ENCODE results near the gene HRAS.
A peak's percentile ranks its signal among the peaks of the same experiment; 100 is the strongest.

Gene HRAS

DNA sequence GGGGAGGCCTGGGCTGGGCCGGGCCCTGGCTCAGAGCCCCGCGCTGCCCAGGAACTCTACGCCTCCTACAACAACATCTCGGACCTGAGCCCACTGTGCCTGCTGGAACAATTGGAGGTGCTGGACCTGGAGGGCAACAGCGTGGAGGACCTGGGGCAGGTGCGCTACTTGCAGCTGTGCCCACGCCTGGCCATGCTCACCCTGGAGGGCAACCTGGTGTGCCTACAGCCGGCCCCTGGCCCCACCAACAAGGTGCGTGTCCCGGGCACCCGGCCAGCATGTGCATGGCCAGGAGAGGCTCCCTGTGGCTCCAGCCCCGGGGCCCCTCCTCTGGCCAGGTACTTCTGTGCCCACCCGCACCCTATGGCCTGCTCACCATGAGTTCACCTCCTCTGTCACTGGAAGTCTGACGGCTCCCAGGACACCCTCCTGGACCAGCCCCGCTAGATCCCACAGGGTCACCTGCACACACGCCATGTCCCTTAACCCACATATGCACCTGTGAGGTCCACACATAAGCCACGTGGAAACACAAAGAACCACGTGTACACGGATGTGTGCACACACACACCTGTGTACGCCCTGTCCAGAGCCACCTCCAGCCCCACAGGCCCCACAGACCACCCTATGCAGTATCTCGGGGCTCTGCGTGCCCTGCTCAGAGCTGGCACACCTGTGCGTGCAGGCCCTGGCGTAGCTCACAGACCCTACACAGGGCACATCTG is 14.8 kb upstream of the HRAS start:
- Histone ChIP-seq H3K4me1 (ENCODE audit: control insufficient read depth, insufficient read depth, low read length) (no peaks in the 10 kb centered on the region), H3K4me3 (ENCODE audit: low read length) (no peak overlapping the region), H3K9me3 (ENCODE audit: control insufficient read depth, low read length) (no peaks in the 10 kb centered on the region), H3K27me3 (replicated peaks; ENCODE audit: control insufficient read depth, insufficient read depth, low read length) (peaks cover 12% of the 10 kb centered on the region), H3K9ac (ENCODE audit: low read length) (no peak overlapping the region), H3K36me3 (ENCODE audit: control insufficient read depth, insufficient read depth, low read length, severe bottlenecking) (no peaks in the 10 kb centered on the region)
- DNase-seq (ENCODE audit: low read depth) = no peak

DNA sequence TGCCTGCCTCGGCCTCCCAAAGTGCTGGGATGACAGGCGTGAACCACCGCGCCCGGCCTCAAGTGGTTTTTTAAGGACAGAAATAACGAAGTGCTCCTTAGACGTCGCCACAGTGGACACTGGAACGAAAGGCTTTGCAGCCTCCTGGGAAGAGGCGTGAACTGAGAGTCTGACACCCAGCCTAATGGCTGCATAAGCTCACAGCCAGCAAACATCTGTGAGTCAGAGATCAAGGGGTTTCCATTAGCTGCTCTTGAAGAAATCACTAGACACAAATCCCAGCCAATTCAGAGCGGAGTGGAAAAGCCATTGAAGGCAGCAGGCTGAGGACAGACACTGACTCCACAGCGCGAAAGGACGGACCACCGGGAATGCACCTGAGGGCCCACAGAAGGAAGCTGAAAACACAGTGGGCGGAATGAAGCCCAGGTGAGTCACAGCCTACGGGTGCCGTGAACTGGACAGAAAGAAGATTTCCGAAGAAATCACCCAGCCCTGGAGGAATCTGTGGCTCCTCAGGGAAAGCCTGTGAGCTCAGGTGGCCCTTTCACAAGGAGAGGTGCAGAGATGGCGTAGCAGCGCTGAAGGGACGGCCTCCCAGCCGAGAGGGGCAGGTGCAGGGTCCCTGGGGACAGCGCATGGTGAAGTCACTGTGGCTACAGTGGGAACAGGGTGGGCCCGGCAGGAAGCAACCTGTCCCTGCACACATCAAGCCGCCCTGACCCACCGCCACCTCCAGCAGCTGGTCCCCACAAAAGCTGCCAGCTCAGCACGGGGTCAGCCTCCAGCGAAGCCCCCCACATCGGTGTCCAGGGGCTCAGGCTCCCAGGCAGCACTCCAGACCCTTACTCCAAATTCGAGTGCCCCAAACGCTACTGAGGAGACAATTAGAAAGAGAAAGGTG is 13.6 kb upstream of the HRAS start:
- DNase-seq (ENCODE audit: low read depth) = no peak

DNA sequence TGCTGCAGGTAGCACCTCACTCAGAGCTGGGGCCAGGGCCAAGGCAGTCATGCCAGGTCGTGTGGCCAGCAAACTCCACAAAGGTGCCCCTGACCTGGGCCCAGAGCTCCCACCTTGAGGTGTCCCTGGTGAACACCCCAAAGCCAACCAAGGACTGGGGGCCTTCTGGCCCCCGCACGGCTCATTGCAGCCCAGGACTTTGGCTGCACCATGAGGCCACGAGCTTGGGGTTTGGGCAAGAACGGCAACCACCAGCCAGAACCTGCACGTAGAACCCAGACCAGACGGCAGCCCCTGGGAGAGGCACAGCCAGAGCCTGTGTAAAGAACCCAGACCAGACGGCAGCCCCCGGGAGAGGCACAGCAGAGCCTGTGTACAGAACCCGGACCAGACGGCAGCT is 9.8 kb upstream of the HRAS start:
- H3K27me3 ChIP-seq (replicated peaks; ENCODE audit: control insufficient read depth, insufficient read depth, low read length) = no peaks in the 10 kb centered on the region
- no peak overlapping the region for H3K4me3 ChIP-seq (ENCODE audit: low read length)
- no peak overlapping the region for H3K9ac ChIP-seq (ENCODE audit: low read length)
- DNase-seq (ENCODE audit: low read depth) = no peak
- H3K4me1 ChIP-seq (ENCODE audit: control insufficient read depth, insufficient read depth, low read length) = no peaks in the 10 kb centered on the region
- no peaks in the 10 kb centered on the region for H3K36me3 ChIP-seq (ENCODE audit: control insufficient read depth, insufficient read depth, low read length, severe bottlenecking)
- H3K9me3 ChIP-seq (ENCODE audit: control insufficient read depth, low read length) = no peaks in the 10 kb centered on the region

More for the DNA sequence above, 13.6 kb upstream of the HRAS start:
- H3K27me3 ChIP-seq (replicated peaks; ENCODE audit: control insufficient read depth, insufficient read depth, low read length) = peaks cover 5% of the 10 kb centered on the region
- H3K9ac ChIP-seq (ENCODE audit: low read length) = no peak overlapping the region
- no peaks in the 10 kb centered on the region for H3K36me3 ChIP-seq (ENCODE audit: control insufficient read depth, insufficient read depth, low read length, severe bottlenecking)
- no peaks in the 10 kb centered on the region for H3K4me1 ChIP-seq (ENCODE audit: control insufficient read depth, insufficient read depth, low read length)
- no peak overlapping the region for H3K4me3 ChIP-seq (ENCODE audit: low read length)
- H3K9me3 ChIP-seq (ENCODE audit: control insufficient read depth, low read length) = no peaks in the 10 kb centered on the region

DNA sequence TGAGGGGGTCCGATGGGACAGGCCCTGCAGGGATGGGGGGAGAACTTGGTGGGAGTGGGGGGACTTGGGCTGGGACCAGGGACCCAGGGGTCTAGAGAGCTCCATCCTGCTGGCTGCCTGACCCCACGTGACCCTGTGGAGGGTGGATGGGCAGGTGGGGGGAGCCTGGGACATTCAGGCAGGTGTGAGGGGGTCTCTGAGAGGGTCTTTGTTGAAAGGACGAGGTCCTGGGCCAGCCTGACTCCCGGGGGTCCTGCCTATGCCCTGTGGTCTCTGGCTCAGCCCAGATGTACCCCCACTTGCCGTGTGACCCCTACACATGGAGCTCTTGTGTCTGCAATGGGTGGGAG is 9.4 kb upstream of the HRAS start:
- no peak for DNase-seq (ENCODE audit: low read depth)
- Histone ChIP-seq H3K9me3 (ENCODE audit: control insufficient read depth, low read length) (no peaks in the 10 kb centered on the region), H3K4me3 (ENCODE audit: low read length) (no peak overlapping the region)

DNA sequence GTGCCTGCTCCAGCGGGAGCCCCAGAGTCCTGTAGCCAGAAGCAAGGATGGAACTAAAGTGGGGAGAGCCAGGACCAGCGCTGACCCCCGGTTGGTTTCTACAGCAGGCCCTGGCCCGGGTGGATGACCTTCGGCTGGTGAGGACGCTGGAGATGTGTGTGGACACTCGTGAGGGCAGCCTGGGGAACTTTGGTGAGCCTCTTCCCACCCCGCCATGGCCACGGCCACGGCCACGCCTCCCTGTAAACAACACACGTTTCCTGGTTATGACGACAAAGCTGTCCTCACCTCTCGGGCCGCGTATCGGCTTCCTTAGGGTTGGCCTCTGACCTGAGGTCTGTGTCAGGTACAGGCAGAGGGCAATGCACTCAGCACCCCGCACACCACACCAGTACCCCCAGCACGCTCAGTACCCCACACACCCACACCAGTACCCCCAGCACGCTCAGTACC is 6.1 kb upstream of the HRAS start:
- Histone ChIP-seq H3K27me3 (replicated peaks; ENCODE audit: control insufficient read depth, insufficient read depth, low read length) (no peaks in the 10 kb centered on the region), H3K4me1 (ENCODE audit: control insufficient read depth, insufficient read depth, low read length) (peaks cover 7% of the 10 kb centered on the region), H3K9me3 (ENCODE audit: control insufficient read depth, low read length) (no peaks in the 10 kb centered on the region), H3K4me3 (ENCODE audit: low read length) (no peak overlapping the region), H3K36me3 (ENCODE audit: control insufficient read depth, insufficient read depth, low read length, severe bottlenecking) (no peaks in the 10 kb centered on the region), H3K9ac (ENCODE audit: low read length) (no peak overlapping the region)
- no peak for DNase-seq (ENCODE audit: low read depth)

More for the DNA sequence above, 9.4 kb upstream of the HRAS start:
- H3K9ac ChIP-seq (ENCODE audit: low read length) = no peak overlapping the region
- no peaks in the 10 kb centered on the region for H3K27me3 ChIP-seq (replicated peaks; ENCODE audit: control insufficient read depth, insufficient read depth, low read length)
- no peaks in the 10 kb centered on the region for H3K36me3 ChIP-seq (ENCODE audit: control insufficient read depth, insufficient read depth, low read length, severe bottlenecking)
- H3K4me1 ChIP-seq (ENCODE audit: control insufficient read depth, insufficient read depth, low read length) = no peaks in the 10 kb centered on the region

DNA sequence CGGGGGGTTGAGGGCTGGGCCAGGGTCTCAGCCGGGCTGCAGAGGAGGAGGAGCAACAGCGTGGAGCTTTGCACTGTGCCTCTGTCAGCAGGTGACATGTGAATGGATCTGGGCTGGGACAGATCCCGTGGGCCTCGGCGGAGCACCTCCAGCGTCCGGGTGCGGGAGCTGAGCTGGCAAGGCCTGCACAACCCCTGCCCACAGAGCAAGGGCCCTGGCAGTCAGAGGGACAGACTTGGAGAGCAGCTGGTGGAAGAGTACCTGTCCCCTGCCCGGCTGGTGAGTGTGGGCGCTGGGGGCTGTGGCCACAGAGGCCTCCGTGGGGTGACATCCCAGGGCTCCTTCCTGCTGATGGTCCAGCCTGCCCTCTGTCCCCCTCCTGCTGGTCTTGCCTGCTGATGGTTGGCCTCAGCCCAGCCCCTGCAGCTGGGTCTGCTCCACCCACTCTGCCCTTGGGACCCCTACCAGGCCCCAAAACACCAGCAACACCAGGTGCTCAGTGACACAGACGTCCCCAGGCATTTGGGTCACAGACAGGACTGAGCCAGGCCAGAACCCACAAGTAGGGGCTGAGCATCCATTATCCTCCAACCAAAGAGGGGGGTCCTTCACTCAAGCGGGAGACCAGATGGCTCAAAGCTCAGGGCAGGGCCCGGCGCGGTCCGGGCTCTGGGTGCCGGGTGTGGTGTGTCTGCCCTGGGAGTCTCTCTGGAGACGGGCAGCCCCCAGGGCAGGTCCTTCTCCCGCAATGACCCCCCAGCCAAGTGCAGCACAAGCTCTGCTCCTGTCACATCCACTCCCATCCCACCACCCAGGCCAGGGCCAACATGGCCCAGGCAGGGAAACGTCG is 5.4 kb upstream of the HRAS start:
- DNase-seq (ENCODE audit: low read depth) = no peak
- H3K9me3 ChIP-seq (ENCODE audit: control insufficient read depth, low read length) = no peaks in the 10 kb centered on the region
- no peaks in the 10 kb centered on the region for H3K27me3 ChIP-seq (replicated peaks; ENCODE audit: control insufficient read depth, insufficient read depth, low read length)
- H3K4me1 ChIP-seq (ENCODE audit: control insufficient read depth, insufficient read depth, low read length) = peaks cover 10% of the 10 kb centered on the region
- H3K9ac ChIP-seq (ENCODE audit: low read length) = no peak overlapping the region
- no peak overlapping the region for H3K4me3 ChIP-seq (ENCODE audit: low read length)
- no peaks in the 10 kb centered on the region for H3K36me3 ChIP-seq (ENCODE audit: control insufficient read depth, insufficient read depth, low read length, severe bottlenecking)

DNA sequence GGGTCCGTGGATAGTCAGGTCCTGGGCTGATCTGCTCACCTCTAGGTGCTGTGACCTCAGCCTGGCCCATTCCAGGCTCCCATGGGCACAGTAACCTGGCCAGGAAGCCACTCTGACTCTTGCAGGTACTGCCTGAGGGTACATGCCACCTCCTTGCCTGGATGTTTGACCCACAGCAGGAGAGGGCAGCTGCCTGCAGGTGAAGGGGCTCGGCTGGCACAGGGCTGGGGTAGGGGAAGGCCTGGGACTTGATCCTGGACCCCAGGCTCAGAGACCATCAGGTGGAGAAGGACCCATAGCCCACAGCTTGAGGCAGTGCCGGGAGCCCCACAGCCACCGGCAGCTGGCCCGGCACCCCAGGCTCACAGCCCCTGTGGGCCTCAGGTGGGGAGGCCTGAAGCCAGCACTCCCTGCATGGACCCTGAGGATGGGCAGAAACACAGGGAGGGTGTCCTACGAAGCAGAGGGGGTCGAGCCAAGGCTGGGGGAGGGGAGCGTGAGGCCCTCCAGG is 4.7 kb upstream of the HRAS start:
- Histone ChIP-seq H3K36me3 (ENCODE audit: control insufficient read depth, insufficient read depth, low read length, severe bottlenecking) (no peaks in the 10 kb centered on the region), H3K4me1 (ENCODE audit: control insufficient read depth, insufficient read depth, low read length) (peaks cover 10% of the 10 kb centered on the region), H3K9me3 (ENCODE audit: control insufficient read depth, low read length) (no peaks in the 10 kb centered on the region), H3K9ac (ENCODE audit: low read length) (no peak overlapping the region), H3K27me3 (replicated peaks; ENCODE audit: control insufficient read depth, insufficient read depth, low read length) (no peaks in the 10 kb centered on the region), H3K4me3 (ENCODE audit: low read length) (no peak overlapping the region)
- no peak for DNase-seq (ENCODE audit: low read depth)

DNA sequence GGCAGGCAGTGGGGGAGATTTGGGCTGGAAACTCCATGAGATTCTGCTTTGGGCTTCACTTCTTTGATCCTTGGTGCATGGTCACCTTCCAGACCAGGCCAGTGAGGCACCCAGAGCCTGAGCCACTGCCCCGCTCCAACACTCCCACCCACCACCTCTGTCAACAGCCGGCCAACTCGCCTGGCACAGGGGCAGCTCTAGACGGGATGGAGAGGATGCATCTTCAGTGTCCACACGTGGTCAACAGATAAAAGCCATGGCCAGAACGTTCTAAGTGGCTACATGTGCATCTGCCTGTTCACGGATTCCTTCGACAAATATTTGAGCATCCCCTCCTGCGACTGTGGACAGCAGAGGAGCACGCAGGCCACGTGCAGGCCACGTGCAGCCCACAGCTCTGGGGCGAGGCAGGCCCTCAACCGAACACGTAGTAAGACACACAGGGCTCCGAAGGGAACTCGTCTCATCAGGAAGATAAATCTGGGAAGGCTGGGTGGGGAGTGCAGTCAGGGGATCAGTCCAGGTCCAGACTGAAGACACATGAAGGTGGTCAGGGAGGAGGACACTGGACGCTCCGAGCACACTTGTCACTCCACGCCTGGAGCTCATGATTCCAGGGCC is 3.2 kb upstream of the HRAS start:
- Histone ChIP-seq H3K4me3 (ENCODE audit: low read length) (no peak overlapping the region), H3K27me3 (replicated peaks; ENCODE audit: control insufficient read depth, insufficient read depth, low read length) (no peaks in the 10 kb centered on the region), H3K9me3 (ENCODE audit: control insufficient read depth, low read length) (no peaks in the 10 kb centered on the region), H3K9ac (ENCODE audit: low read length) (no peak overlapping the region), H3K36me3 (ENCODE audit: control insufficient read depth, insufficient read depth, low read length, severe bottlenecking) (peaks cover 2% of the 10 kb centered on the region), H3K4me1 (ENCODE audit: control insufficient read depth, insufficient read depth, low read length) (peaks cover 18% of the 10 kb centered on the region)
- DNase-seq (ENCODE audit: low read depth) = no peak

DNA sequence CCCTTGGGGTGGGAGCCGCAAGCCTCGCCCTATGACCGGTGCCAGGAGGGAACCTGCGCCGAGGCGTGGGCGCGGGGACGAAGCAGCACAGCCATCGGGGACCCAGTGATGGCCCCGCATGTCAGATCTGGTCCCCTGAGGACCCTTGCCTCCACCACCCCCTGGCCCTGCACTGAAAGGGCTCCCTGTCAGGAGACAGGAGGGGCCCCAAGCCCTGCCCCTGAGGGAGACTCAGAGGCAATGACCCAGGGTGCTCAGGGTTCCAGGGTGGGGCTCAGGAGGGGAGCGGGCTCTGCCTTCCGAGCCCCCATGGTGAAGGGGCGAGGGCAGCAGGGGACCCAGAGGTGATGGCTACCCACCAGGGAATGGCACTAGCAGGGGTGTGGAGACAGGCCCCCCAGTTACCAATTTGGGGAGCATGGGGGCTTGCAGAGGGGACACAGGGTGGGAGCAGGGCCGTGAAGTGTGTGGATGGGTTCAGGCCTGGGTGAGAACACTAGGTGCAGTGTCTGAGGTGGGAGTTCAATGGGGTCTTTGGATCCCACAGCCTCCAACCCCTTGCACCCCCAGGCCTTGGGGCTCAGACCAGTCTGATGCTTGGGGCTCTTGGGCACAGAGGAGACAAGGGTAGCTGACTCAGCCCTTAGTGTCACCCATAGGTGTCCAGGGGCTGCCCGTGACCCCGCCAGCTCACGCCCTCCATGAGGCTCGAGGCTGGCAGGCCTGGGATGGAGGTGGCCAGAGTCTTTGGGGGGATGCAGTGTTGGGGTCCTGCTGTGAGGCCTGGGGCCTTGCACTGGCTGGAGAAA is 2.5 kb upstream of the HRAS start:
- DNase-seq (ENCODE audit: low read depth) = no peak
- H3K36me3 ChIP-seq (ENCODE audit: control insufficient read depth, insufficient read depth, low read length, severe bottlenecking) = peaks cover 5% of the 10 kb centered on the region
- peak overlapping the region; percentile 54 for H3K4me3 ChIP-seq (ENCODE audit: low read length)
- H3K9ac ChIP-seq (ENCODE audit: low read length) = no peak overlapping the region
- H3K4me1 ChIP-seq (ENCODE audit: control insufficient read depth, insufficient read depth, low read length) = peaks cover 18% of the 10 kb centered on the region
- no peaks in the 10 kb centered on the region for H3K9me3 ChIP-seq (ENCODE audit: control insufficient read depth, low read length)
- no peaks in the 10 kb centered on the region for H3K27me3 ChIP-seq (replicated peaks; ENCODE audit: control insufficient read depth, insufficient read depth, low read length)
